Nephron progenitor cell (in vitro differentiated cells): ENCODE measurements around the gene MANBA.

ENCODE experiments used
- DNase-seq: peaks from one replicate; pipeline ENCODE4 v3.0.0; 2021
- H3K27ac Mint-ChIP-seq: 2 replicates; pipeline ENCODE4 v1.8.0; 2021; ENCODE audit warnings: mild to moderate bottlenecking, moderate library complexity, mixed read lengths
- H3K27me3 Mint-ChIP-seq: 2 replicates; pipeline ENCODE4 v1.8.0; 2021; ENCODE audit warnings: mild to moderate bottlenecking, low read depth, mixed read lengths; ENCODE audit not compliant: poor library complexity
- H3K36me3 Mint-ChIP-seq: 2 replicates; pipeline ENCODE4 v1.8.0; 2021; ENCODE audit warnings: low read depth, mixed read lengths
- H3K4me1 Mint-ChIP-seq: 2 replicates; pipeline ENCODE4 v1.8.0; 2021; ENCODE audit warnings: mixed read lengths
- H3K4me3 Mint-ChIP-seq: 2 replicates; pipeline ENCODE4 v1.8.0; 2021; ENCODE audit warnings: mild to moderate bottlenecking, moderate library complexity, mixed read lengths
- H3K9me3 Mint-ChIP-seq: 2 replicates; pipeline ENCODE4 v1.8.0; 2021; ENCODE audit warnings: mild to moderate bottlenecking, moderate library complexity, mixed read lengths
- CTCF ChIP-seq: fragments of 200-600 bp; sonication (generic); IDR thresholded peaks from 2 replicates; pipeline ENCODE4 v1.5.0; 2021; ENCODE audit warnings: antibody characterized with exemption

MANBA gene

DNA sequence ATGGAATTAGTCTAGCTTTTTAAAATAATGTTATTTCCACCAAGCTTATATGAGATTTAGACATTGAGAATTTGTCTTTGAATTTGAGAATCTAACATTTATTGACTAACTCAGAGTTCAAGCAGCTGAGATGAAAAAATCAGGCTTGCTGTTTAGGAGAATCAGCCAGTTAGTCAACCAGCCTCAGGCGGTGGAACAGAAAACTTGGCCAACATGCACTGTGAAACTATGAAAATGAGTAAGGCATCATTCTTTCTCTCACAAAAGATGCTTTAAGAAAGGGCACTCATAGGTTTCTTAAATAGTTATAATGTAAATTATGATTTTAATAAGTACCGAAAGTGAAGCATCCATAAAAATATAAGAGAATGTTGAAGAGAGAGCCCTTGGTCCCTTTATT is 175.4 kb downstream of the MANBA start:
- peaks cover 4% of the 10 kb centered on the region for H3K4me1 Mint-ChIP-seq
- H3K4me3 Mint-ChIP-seq: no peak overlapping the region
- H3K36me3 Mint-ChIP-seq: peaks cover 19% of the 10 kb centered on the region
- no peak for TF ChIP-seq CTCF
- no peaks in the 10 kb centered on the region for H3K9me3 Mint-ChIP-seq
- H3K27me3 Mint-ChIP-seq: no peaks in the 10 kb centered on the region
- DNase-seq: no peak
- H3K27ac Mint-ChIP-seq: no peak overlapping the region

- no peaks in the 10 kb centered on the region for H3K27me3 Mint-ChIP-seq
- no peak for TF ChIP-seq CTCF
- peaks cover 8% of the 10 kb centered on the region for H3K4me1 Mint-ChIP-seq
- no peak overlapping the region for H3K4me3 Mint-ChIP-seq
- DNase-seq: no peak
- no peaks in the 10 kb centered on the region for H3K9me3 Mint-ChIP-seq
- H3K27ac Mint-ChIP-seq: no peak overlapping the region
- peaks cover 9% of the 10 kb centered on the region for H3K36me3 Mint-ChIP-seq
Observed at GRCh38 chr4:102584091-102584490, 176.7 kb downstream of the MANBA start.
